Mucosa of descending colon (tissue), 3 donors: Measurements from ENCODE around the gene TP53. TPM values are rescaled to one million over a fixed set of nuclear protein-coding genes. Genes with fewer than 3 reads are reported as not detected.

Source experiments
- ATAC-seq: fragments of 200-7000 bp; cut with Tn5 transposase; one replicate; pipeline ENCODE4 v1.9.1; 2020; ENCODE audit warnings: mild to moderate bottlenecking, moderate library complexity
- DNase-seq, 3 donors: peaks; one replicate each; pipeline ENCODE4 v3.0.0-alpha.2; 2020
- H3K36me3 ChIP-seq: fragments of 200-600 bp; one replicate; pipeline ENCODE4 v1.8.0; 2021; ENCODE audit warnings: low read depth, mild to moderate bottlenecking
- H3K4me1 ChIP-seq: fragments of 200-600 bp; one replicate; pipeline ENCODE4 v1.8.0; 2021; ENCODE audit warnings: low read depth, mild to moderate bottlenecking
- H3K4me3 ChIP-seq: fragments of 200-600 bp; one replicate; pipeline ENCODE4 v1.8.0; 2021; ENCODE audit warnings: mild to moderate bottlenecking
- H3K9me3 ChIP-seq: fragments of 200-600 bp; one replicate; pipeline ENCODE4 v1.8.0; 2021; ENCODE audit warnings: mild to moderate bottlenecking
- CTCF ChIP-seq: fragments of 200-600 bp; IDR thresholded peaks from one replicate; pipeline ENCODE4 v1.8.0; 2022; ENCODE audit warnings: antibody characterized with exemption, mild to moderate bottlenecking
- intact Hi-C, 2 donors: fragments of 100-400 bp; cut with DNase I in 1 of 2; cut with micrococcal nuclease in 1 of 2; formaldehyde crosslinking; loops; one replicate each; pipeline versions ENCODE4 v1.11.0 to v1.11.1; 2022; cut with DNase I, micrococcal nuclease
- total RNA-seq, 3 donors: library from RNA; stranded (reverse); fragmentation: NEBNext Ultra II Directional in 2 of 3; extraction: Animal tissue kit (Norgen Biotek cat#: 25700) in 2 of 3; gene quantifications; one replicate each; pipeline versions ENCODE4 v1.2.1 to v1.2.4, GENCODE V29; 2021 to 2023
- donor health status: DM: no; HTN: no; CAD: no; lungs with moderate emphysema.
- donor health status: DM: no; HTN: no; CAD: no.
- donor health status: DM: no; HTN: yes; CAD: no.

The TP53 gene
- total RNA-seq, 3 donors from 2014 or later: 33.9 to 75.2 (median 57.0) TPM

- intact Hi-C loops: no loop called here
- Histone ChIP-seq H3K36me3 (no peaks in the 10 kb centered on the region), H3K9me3 (no peaks in the 10 kb centered on the region), H3K4me1 (peaks cover 14% of the 10 kb centered on the region), H3K4me3 (no peak overlapping the region)
- TF ChIP-seq CTCF: no peak
- no peak for ATAC-seq
- no peak for DNase-seq
These were observed 28.9 kb upstream of the TP53 start for GRCh38 chr17:7715936-7716886.

GRCh38 chr17:7714721-7715594 lies 27.7 kb upstream of the TP53 start:
- ATAC-seq: no peak
- H3K4me3 ChIP-seq: no peak overlapping the region
- DNase-seq: no peak
- H3K36me3 ChIP-seq: no peaks in the 10 kb centered on the region
- TF ChIP-seq CTCF: no peak
- no peaks in the 10 kb centered on the region for H3K9me3 ChIP-seq
- intact Hi-C loops: no loop called here
- peaks cover 14% of the 10 kb centered on the region for H3K4me1 ChIP-seq

GRCh38 chr17:7713782-7714181 lies 26.5 kb upstream of the TP53 start:
- no peak overlapping the region for H3K4me3 ChIP-seq
- no peaks in the 10 kb centered on the region for H3K9me3 ChIP-seq
- TF ChIP-seq CTCF: no peak
- peaks cover 14% of the 10 kb centered on the region for H3K4me1 ChIP-seq
- ATAC-seq (no peak), DNase-seq (no peak)
- intact Hi-C loops: no loop called here
- no peaks in the 10 kb centered on the region for H3K36me3 ChIP-seq

GRCh38 chr17:7712111-7712771 lies 25.0 kb upstream of the TP53 start:
- ATAC-seq: no peak
- no peak for DNase-seq
- no peak overlapping the region for H3K4me3 ChIP-seq
- no peaks in the 10 kb centered on the region for H3K9me3 ChIP-seq
- H3K4me1 ChIP-seq: peaks cover 11% of the 10 kb centered on the region
- H3K36me3 ChIP-seq: no peaks in the 10 kb centered on the region
- intact Hi-C loops: no loop called here
- no peak for TF ChIP-seq CTCF

- peaks cover under 1% of the 10 kb centered on the region for H3K4me1 ChIP-seq
- TF ChIP-seq CTCF: no peak
- no peaks in the 10 kb centered on the region for H3K9me3 ChIP-seq
- intact Hi-C loops: no loop called here
- ATAC-seq: no peak
- no peak overlapping the region for H3K4me3 ChIP-seq
- no peak for DNase-seq
- no peaks in the 10 kb centered on the region for H3K36me3 ChIP-seq
These were observed 23.9 kb upstream of the TP53 start for GRCh38 chr17:7711051-7711755.
